HG02610 (cell line): ENCODE measurements around the gene ARHGEF10L.
"Not testable (repeated sequence)": the region's sequence is repeated elsewhere in the genome, so short reads cannot be mapped to it uniquely, and the experiment has no call there.

Experiments used
- ATAC-seq: cut with Tn5 transposase; IDR thresholded peaks from one replicate; pipeline ENCODE4 v1.9.1; 2021; ENCODE audit warnings: mild to moderate bottlenecking, moderate library complexity; ENCODE audit not compliant: unreplicated experiment

ARHGEF10L gene

GRCh38 chr1:17729248-17729647, 189.8 kb downstream of the ARHGEF10L start:
- ATAC-seq = no peak

- ATAC-seq = no peak
Observed at GRCh38 chr1:17729909-17730308, 190.4 kb downstream of the ARHGEF10L start.

DNA sequence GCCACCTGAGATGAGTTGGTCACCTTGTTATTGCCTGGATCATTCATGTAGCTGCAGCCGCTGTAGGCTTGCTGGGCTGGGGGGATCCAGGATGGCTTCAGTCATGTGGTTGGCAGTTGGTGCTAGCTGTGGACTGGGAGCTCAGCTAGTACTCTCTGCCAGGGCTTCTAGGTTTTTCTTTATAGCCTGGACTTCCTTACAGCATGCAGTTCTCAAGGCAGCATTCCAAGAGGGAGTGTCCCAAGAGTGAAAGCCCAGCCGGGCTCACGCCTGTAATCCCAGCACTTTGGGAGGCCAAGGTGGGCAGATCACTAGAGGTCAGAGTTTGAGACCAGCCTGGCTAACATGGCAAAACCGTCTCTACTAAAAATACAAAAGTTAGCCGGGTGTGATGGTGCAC, 192.0 kb downstream of the ARHGEF10L start:
- ATAC-seq = no peak

- ATAC-seq = no peak
Observed at GRCh38 chr1:17732475-17732874, 193.0 kb downstream of the ARHGEF10L start.

GRCh38 chr1:17733661-17734060, 194.2 kb downstream of the ARHGEF10L start:
- no peak for ATAC-seq

DNA sequence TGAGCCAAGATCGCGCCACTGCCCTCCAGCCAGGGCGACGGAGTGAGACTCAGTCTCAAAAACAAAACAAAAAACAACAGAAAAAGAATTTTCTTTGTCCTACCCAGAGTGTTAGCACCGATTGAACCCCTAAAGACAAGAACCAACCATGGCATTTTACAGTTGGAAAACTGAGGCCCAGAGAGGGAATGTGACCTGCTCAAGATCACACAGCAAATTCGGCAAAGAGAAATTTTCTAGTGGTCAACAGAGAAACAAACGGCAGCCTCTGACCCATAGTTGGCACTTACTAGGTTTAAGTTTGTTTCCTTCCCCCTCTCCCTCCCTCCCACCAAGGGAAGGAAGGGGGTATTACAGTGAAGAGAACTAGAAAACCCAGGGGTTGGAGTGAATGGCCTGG, 195.1 kb downstream of the ARHGEF10L start:
- no peak for ATAC-seq

DNA sequence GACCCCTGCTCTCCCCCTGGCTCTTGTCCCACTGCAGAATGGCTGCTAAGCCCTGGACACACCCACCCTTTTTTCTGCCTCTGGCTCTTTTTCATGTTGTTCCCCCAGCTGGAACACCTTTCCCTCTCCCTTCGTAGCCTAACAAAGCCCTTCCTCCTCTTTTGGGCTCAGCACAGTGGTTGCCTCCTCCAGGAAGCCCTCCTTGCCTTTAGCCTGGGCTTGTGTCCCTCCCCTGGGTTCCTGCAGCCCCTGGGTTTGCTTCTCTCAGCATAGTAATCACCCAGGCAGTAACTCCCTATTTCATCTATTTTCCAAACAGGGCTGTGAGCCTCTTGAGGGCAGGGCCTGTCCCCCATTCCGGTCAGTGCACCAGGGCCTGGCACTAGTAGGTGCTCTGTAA, 195.8 kb downstream of the ARHGEF10L start:
- no peak for ATAC-seq

DNA sequence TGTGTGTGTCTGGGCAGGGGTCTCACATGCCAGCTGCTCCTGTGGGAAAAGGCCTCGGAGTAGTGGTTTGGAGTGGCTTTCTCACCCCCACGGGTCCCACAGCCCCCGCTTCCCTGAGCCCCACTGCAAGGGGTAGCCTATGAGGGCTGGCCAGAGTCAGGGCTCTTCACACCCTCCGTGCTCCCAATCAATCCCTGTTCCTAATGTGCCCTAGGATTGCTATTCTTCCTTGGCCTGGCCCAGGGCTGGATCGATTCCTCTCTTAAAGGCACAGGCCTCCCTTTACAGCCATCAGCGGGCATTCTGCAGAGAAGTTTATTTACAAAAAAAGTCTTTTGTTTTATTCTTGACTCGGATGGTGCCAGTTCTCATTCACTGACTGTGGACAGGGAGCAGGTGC, 196.3 kb downstream of the ARHGEF10L start:
- no peak for ATAC-seq

DNA sequence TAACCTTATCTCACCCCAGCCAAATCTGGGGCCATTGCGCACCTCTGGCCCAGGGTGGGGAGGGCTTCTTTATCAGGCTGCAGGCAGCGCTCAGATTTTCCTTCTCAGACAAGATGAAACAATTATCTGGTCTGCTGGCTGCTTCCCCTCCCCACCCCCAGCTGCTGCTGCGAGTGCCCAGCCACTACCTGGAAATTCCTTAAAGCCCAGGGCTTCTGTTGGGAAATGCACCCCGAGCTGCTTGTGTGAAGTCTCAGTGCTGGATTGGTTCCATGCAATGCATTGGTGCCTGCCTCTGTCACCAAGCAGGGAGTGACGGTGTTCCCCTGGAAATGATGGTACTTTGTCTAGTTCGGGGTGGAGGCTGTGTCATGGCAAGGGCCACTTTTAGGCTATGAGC, 197.1 kb downstream of the ARHGEF10L start:
- ATAC-seq = no peak

- no peak for ATAC-seq
Observed at GRCh38 chr1:17739050-17739449, 199.6 kb downstream of the ARHGEF10L start.

DNA sequence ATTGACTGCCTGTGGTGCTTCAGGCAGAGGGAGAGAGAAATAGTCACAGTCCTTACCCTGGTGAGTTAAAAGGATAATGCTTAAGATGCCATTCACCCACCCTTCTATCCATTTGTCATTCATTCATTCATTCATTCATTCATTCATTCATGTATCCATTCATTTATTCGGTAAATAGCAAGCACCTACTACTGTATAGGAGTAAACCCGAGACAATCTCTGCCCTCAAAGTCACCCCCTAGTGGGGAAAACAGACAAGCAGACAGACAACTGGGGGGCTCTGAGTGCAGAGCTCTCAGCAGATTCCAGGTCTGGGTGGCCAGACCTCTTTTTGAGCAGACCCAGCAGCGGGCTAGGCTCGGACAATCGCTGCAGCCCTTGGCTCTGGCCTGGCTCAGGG, 201.6 kb downstream of the ARHGEF10L start:
- no peak for ATAC-seq

- ATAC-seq = no peak
Observed at GRCh38 chr1:17742583-17742982, 203.1 kb downstream of the ARHGEF10L start.

DNA sequence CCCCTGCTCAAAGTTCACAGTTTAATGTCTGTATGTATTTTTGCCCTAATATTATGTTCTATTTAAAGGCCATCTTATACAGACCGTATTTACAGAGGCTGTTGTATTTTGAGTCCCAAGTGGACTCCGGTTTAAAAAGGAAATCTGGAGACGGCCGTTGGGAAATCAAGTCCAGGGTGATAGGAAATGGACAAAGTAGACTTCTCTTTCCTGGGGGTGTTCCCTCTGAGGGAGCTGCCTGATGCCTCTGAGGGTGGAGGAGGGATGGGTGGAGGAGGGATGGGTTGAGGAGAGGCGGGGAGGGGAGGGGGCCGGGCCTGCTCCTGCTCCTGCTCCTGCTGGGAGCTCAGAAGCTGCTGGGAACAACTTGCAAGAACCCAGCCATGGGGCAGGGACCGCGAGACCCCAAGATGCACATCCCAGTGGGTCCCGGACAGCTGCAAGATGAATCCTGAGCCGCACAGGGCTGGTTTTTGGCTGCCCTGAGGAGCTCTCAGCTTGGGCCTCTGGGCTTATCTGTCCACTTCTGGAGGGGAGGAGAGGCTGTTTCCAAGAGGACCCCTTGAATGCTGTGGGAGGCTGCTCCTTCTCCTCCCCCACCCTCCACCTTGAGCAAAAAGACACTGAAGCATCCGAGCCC, 203.6 kb downstream of the ARHGEF10L start:
- no peak for ATAC-seq

DNA sequence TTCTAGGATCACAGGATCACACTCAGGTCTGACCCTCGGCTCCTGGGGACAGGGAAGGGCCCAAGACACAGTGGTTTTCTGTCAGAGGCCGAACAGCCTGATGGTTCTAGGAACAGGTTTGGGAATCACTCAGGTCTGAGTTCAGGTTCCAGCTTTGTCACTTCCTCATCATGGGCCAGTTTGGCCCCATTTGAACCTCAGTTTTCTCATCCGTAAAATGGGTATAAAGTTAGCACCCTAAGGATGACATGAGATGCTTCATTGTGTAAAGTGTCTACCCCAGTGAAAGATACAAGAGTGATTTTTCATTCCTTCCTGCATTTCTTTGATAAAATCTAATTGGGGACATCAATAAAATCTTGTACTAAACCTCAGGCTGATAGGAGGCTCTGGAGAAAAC, 204.4 kb downstream of the ARHGEF10L start:
- no peak for ATAC-seq

- ATAC-seq = no peak
Observed at GRCh38 chr1:17744666-17745478, 205.4 kb downstream of the ARHGEF10L start.

GRCh38 chr1:17745479-17745955, 206.0 kb downstream of the ARHGEF10L start:
- ATAC-seq = no peak

DNA sequence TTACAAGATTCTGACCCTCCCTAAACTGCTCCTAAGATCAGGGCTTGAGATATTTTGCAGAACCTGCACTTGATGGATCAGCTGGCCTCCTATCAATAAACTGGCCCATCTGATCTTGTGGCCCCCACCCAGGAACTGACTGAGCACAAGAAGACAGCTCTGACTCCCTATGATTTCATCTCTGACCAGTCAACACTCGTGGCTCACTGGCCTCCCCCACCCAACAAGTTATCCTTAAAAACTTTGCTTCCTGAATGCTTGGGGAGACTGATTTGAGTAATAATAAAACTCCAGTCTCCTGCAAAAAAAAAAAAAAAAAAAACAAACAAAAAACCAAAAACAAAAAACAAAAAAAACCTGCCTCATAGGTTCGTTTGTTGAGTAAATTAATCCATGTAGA, 206.8 kb downstream of the ARHGEF10L start:
- ATAC-seq = not testable (repeated sequence)

- no peak for ATAC-seq
Observed at GRCh38 chr1:17746920-17747319, 207.4 kb downstream of the ARHGEF10L start.
